Measurements from ENCODE around the gene GTF2IRD1. TPM values are rescaled to one million over a fixed set of nuclear protein-coding genes. Genes with fewer than 3 reads are reported as not detected.

The GTF2IRD1 gene
- total RNA-seq, 6 experiments from 2014 or later = 19.7 to 24.6 (median 22.4) TPM

DNA sequence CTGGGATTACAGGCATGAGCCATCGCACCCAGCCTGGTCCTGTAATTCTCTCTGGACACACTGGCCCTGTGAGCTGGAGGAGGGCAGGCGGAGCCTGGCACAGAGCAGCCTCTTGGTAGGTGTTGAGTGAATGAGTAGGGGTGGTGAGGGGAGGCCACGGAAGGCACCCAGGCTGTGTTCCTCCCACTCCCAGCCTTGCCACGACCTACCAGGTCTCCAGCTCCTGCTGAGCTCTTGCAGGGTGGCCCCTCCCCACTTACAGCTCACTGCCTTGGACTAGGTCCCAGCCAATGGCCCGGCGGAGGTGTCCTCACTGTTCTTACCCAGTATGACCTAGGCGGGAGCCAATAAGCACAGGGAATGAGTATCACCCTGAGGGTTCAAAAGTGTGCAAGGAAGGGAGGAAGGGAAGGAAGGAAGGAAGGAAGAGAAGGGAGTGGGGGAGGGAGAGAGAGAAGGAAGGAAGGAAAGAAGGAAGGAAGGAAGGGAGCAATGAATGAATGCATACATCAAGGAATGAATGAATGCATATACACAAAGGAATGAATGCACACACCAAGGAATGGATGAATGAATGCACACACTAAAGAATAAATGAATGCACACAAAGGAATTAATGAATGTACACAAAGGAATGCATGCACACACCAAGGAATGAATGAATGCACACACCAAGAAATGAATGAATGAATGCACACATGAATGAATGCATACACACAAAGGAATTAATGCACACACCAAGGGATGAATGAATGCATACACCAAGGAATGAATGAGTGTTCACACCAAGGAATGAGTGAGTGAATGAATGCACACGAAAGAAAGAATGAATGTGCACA lies 45.5 kb downstream of the GTF2IRD1 start:
- TF ChIP-seq, protein P1, sequence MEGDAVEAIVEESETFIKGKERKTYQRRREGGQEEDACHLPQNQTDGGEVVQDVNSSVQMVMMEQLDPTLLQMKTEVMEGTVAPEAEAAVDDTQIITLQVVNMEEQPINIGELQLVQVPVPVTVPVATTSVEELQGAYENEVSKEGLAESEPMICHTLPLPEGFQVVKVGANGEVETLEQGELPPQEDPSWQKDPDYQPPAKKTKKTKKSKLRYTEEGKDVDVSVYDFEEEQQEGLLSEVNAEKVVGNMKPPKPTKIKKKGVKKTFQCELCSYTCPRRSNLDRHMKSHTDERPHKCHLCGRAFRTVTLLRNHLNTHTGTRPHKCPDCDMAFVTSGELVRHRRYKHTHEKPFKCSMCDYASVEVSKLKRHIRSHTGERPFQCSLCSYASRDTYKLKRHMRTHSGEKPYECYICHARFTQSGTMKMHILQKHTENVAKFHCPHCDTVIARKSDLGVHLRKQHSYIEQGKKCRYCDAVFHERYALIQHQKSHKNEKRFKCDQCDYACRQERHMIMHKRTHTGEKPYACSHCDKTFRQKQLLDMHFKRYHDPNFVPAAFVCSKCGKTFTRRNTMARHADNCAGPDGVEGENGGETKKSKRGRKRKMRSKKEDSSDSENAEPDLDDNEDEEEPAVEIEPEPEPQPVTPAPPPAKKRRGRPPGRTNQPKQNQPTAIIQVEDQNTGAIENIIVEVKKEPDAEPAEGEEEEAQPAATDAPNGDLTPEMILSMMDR (IDR thresholded peaks at IDR 0.05) = no peak
- H3K27ac Mint-ChIP-seq = no peak overlapping the region
- H3K4me3 Mint-ChIP-seq = no peak overlapping the region
- DNase-seq = no peak
- H3K27me3 Mint-ChIP-seq (ENCODE audit: insufficient read depth) = no peaks in the 10 kb centered on the region
- H3K36me3 Mint-ChIP-seq (ENCODE audit: low read depth) = peaks cover 9% of the 10 kb centered on the region
- H3K9me3 Mint-ChIP-seq = no peaks in the 10 kb centered on the region
- no peaks in the 10 kb centered on the region for H3K4me1 Mint-ChIP-seq (ENCODE audit: low read depth)

DNA sequence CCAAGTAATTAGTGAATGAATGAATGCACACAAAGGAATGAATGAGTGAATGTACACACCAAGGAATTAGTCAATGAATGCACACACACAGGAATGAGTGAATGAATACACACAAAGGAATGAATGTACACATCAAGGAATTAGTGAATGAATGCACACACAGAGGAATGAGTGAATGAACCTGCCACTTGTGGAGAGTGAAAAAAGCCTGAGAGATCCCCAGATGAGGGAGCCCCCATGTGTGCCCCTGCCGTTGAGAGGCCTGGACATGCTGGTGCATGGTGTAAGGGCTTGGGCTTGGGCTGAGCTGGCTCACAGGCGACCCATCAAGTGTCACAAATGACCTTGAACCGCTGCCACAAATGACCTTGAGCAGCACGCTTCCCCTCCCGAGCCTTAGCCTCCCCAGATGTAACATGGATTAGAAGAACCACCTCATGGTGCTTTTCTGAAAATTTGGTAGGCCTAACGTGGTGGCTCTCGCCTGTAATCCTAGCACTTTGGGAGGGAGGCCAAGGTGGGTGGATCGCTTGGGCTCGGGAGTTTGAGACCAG lies 46.2 kb downstream of the GTF2IRD1 start:
- H3K36me3 Mint-ChIP-seq (ENCODE audit: low read depth) = peaks cover 10% of the 10 kb centered on the region
- H3K9me3 Mint-ChIP-seq = no peaks in the 10 kb centered on the region
- H3K27me3 Mint-ChIP-seq (ENCODE audit: insufficient read depth) = no peaks in the 10 kb centered on the region
- no peak overlapping the region for H3K4me3 Mint-ChIP-seq
- DNase-seq = no peak
- TF ChIP-seq, protein P1 (IDR thresholded peaks at IDR 0.05) = no peak
- H3K4me1 Mint-ChIP-seq (ENCODE audit: low read depth) = no peaks in the 10 kb centered on the region
- H3K27ac Mint-ChIP-seq = no peak overlapping the region

DNA sequence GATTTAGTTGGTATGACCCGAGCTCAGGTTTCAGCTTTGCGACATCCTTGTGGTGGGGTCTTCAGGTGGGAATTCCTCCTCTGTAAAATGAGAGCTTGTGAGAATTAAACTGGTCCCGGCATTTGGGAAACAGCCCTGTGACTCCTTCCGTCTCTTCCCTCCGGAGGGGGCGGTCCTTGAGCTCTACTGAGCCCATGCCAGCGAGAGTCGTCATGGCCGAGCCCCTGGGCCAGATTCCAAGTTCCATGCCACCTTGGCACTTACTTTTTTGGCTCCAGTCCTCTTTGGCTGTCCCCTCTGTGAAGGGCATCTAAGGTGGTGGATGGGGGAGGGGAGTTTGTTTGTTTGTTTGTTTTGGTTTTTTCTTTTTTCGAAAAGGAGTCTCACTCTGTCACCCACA lies 47.6 kb downstream of the GTF2IRD1 start:
- DNase-seq = no peak
- no peaks in the 10 kb centered on the region for H3K4me1 Mint-ChIP-seq (ENCODE audit: low read depth)
- no peaks in the 10 kb centered on the region for H3K27me3 Mint-ChIP-seq (ENCODE audit: insufficient read depth)
- H3K36me3 Mint-ChIP-seq (ENCODE audit: low read depth) = peaks cover 10% of the 10 kb centered on the region
- H3K27ac Mint-ChIP-seq = no peak overlapping the region
- H3K4me3 Mint-ChIP-seq = no peak overlapping the region
- H3K9me3 Mint-ChIP-seq = no peaks in the 10 kb centered on the region
- TF ChIP-seq, protein P1 (IDR thresholded peaks at IDR 0.05) = no peak

DNA sequence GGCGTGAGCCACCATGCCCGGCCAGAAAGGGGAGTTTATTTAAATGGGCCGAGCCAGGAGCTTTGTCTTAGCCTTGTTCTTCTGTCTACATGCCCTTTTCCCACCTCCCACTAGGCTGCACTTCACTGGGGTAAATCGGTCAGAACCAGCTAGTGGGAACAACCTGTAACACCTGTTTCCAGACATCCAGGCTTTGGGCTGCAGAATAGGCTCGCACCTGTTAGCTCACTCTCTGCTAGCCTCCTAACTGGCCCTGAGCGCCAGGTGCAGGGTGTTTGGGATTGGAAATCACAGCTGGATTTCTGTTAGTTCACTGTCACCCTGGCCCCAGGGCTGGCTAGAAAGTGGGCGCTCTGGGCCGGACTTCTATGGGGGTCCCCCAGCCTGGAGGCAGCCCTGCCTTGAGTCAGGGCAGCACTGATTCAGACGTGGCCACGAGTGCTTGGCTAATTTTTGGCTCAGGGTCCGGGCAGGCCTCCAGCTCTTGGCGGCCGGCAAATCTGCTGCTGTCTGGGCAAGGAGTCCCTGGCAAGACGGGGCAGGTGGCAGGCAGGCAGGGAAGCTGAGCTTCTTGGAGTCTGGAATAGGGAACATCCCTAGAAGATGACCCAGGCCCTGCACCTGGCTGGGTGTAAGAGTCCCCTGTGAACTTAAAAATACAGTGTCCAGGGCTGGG lies 48.6 kb downstream of the GTF2IRD1 start:
- Mint-ChIP-seq H3K4me3 (no peak overlapping the region), H3K4me1 (ENCODE audit: low read depth) (no peaks in the 10 kb centered on the region), H3K27ac (no peak overlapping the region), H3K27me3 (ENCODE audit: insufficient read depth) (no peaks in the 10 kb centered on the region), H3K36me3 (ENCODE audit: low read depth) (peaks cover 10% of the 10 kb centered on the region), H3K9me3 (no peaks in the 10 kb centered on the region)
- no peak for DNase-seq
- TF ChIP-seq, protein P1 (IDR thresholded peaks at IDR 0.05) = no peak

DNA sequence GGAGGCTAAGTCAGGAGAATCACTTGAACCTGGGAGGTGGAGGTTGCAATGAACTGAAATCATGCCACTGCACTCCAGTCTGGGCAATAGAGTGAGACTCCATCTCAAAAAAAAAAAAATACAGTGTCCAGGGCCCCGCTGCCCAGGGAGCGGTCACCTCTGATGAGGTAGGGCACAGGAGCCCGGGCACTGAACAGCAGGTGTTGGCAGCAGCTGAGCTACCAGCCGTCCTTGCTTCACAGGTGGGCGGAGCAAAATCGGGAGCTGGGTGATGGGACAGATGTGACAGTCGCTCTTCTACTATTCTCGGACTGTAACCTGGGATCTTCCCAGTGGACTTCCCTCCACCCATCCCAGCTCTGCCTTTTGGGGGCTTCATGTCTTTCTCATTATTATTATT lies 49.4 kb downstream of the GTF2IRD1 start:
- Mint-ChIP-seq H3K36me3 (ENCODE audit: low read depth) (peaks cover 10% of the 10 kb centered on the region), H3K27ac (no peak overlapping the region), H3K4me1 (ENCODE audit: low read depth) (no peaks in the 10 kb centered on the region), H3K27me3 (ENCODE audit: insufficient read depth) (no peaks in the 10 kb centered on the region), H3K9me3 (no peaks in the 10 kb centered on the region), H3K4me3 (no peak overlapping the region)
- TF ChIP-seq, protein P1 (IDR thresholded peaks at IDR 0.05) = no peak
- DNase-seq = no peak
